HepG2 (cell line): ENCODE results near the gene NPHP1. TPM values are rescaled to one million over a fixed set of nuclear protein-coding genes. Genes with fewer than 3 reads are reported as not detected.
A peak's percentile ranks its signal among the peaks of the same experiment; 100 is the strongest.
"Not testable (repeated sequence)": the region's sequence is repeated elsewhere in the genome, so short reads cannot be mapped to it uniquely, and the experiment has no call there.

Experiments used
- ATAC-seq: fragments of 200-7000 bp; cut with Tn5 transposase; 3 replicates; pipeline ENCODE4 v1.9.1; 2020; ENCODE audit warnings: mild to moderate bottlenecking, moderate library complexity
- BruUV-seq: library from RNA; stranded (reverse); fragments of 400-500 nt; replicated peaks from 2 replicates; lab custom pipeline; 2021; lab: Mats Ljungman, UMichigan
- CTCF ChIA-PET: fragments of 300-600 bp; formaldehyde crosslinking; extraction: SDS; loops from one replicate; lab custom pipeline; 2021; ENCODE audit warnings: low total read pairs, inconsistent platforms, low intra/inter-chr PET ratio; lab: Yijun Ruan, JAX
- POLR2A ChIA-PET: fragments of 350-600 bp; sonication (Branson Sonifier 250); formaldehyde crosslinking; loops from one replicate; lab custom pipeline; 2020; ENCODE audit warnings: antibody characterized with exemption, inconsistent platforms; lab: Yijun Ruan, JAX
- DNase-seq: peaks from one replicate; pipeline ENCODE4 v3.0.0-alpha.2; 2015; ENCODE audit warnings: low spot score
- FAIRE-seq: peaks from 3 replicates; lab custom pipeline; 2011; peaks lifted over from hg19 to GRCh38; lab: Jason Lieb, UNC
- H2AFZ ChIP-seq: one replicate; pipeline ENCODE4 v1.6.1; 2011; ENCODE audit warnings: low read length, inconsistent platforms
- H3K27ac ChIP-seq: fragments of 300-600 bp; 3 replicates; pipeline ENCODE4 v1.8.0; 2011; ENCODE audit warnings: mixed run types, mild to moderate bottlenecking, mixed read lengths, low read length, inconsistent platforms; ENCODE audit not compliant: insufficient read depth; ENCODE audit errors: extremely low read length
- H3K27me3 ChIP-seq, 2 experiments: fragments of 200-600 bp in 1 of 2; 2 replicates in 1 of 2; 3 replicates in 1 of 2; pipeline versions ENCODE4 v1.6.0 to v1.8.0; 2011; ENCODE audit warnings: low read length in 2 of 2, mild to moderate bottlenecking in 2 of 2, moderate library complexity in 2 of 2, inconsistent platforms in 1 of 2; ENCODE audit not compliant: insufficient read depth in 2 of 2, control insufficient read depth in 1 of 2
- H3K36me3 ChIP-seq, 2 experiments: fragments of 200-600 bp in 1 of 2; replicated peaks in 1 of 2; 2 replicates in 1 of 2; 3 replicates in 1 of 2; pipeline versions ENCODE4 v1.5.1 to v1.8.0; 2011; ENCODE audit warnings: low read length in 2 of 2, inconsistent platforms in 1 of 2; ENCODE audit not compliant: insufficient read depth in 2 of 2, control insufficient read depth in 1 of 2
- H3K4me1 ChIP-seq: 2 replicates; pipeline ENCODE4 v1.5.1; 2012; ENCODE audit warnings: low read length, inconsistent platforms; ENCODE audit not compliant: insufficient read depth
- H3K4me2 ChIP-seq: 2 replicates; pipeline ENCODE4 v1.6.0; 2011; ENCODE audit warnings: low read depth, low read length, inconsistent platforms
- H3K4me3 ChIP-seq, 3 experiments: fragments of 200-600 bp in 1 of 3; sonication (generic), shearing (Covaris generic) in 1 of 3; replicated peaks in 1 of 3; 2 replicates each; pipeline ENCODE4 v1.5.1; 2011 to 2016; ENCODE audit warnings: low read length in 3 of 3, inconsistent platforms in 2 of 3, low read depth in 2 of 3, mild to moderate bottlenecking in 2 of 3, control low read depth in 1 of 3, mixed read lengths in 1 of 3; ENCODE audit not compliant: insufficient read depth in 1 of 3
- H3K79me2 ChIP-seq: one replicate; pipeline ENCODE4 v1.6.1; 2011; ENCODE audit warnings: low read length, inconsistent platforms; ENCODE audit not compliant: insufficient read depth
- H3K9ac ChIP-seq: 2 replicates; pipeline ENCODE4 v1.6.0; 2011; ENCODE audit warnings: mild to moderate bottlenecking, low read depth, low read length, inconsistent platforms; ENCODE audit not compliant: insufficient read depth
- H3K9me3 ChIP-seq: 2 replicates; pipeline ENCODE4 v1.5.1; 2012; ENCODE audit warnings: mild to moderate bottlenecking, low read length
- H4K20me1 ChIP-seq: 2 replicates; pipeline ENCODE4 v1.6.0; 2011; ENCODE audit warnings: inconsistent platforms, mild to moderate bottlenecking, low read length, moderate library complexity; ENCODE audit not compliant: insufficient read depth
- CREM ChIP-seq, 2 experiments: sonication (generic) in 1 of 2; formaldehyde crosslinking in 1 of 2; IDR thresholded peaks; 2 replicates each; pipeline versions ENCODE4 v1.4.0 to v1.6.1; 2016 to 2020; ENCODE audit warnings: antibody characterized with exemption in 1 of 2, mild to moderate bottlenecking in 1 of 2, missing genetic modification reagents in 1 of 2
- GABPB1 ChIP-seq: IDR thresholded peaks from 2 replicates; pipeline ENCODE4 v1.6.1; 2016; ENCODE audit warnings: mild to moderate bottlenecking, missing genetic modification reagents, moderate library complexity, missing compliant biosample characterization
- GATAD1 ChIP-seq: IDR thresholded peaks from 2 replicates; pipeline ENCODE4 v1.6.1; 2016; ENCODE audit warnings: missing genetic modification reagents, missing compliant biosample characterization
- MXD4 ChIP-seq: IDR thresholded peaks from 2 replicates; pipeline ENCODE4 v1.6.1; 2016; ENCODE audit warnings: mild to moderate bottlenecking, missing biosample characterization, missing genetic modification reagents
- NR2F6 ChIP-seq, 2 experiments: IDR thresholded peaks; 2 replicates each; pipeline ENCODE4 v1.6.1; 2016; ENCODE audit warnings: antibody characterized with exemption in 1 of 2, mild to moderate bottlenecking in 1 of 2
- ZNF121 ChIP-seq: sonication (generic); formaldehyde crosslinking; IDR thresholded peaks from 2 replicates; pipeline ENCODE4 v1.5.0; 2020; ENCODE audit warnings: mild to moderate bottlenecking, missing genetic modification reagents
- ZNF296 ChIP-seq: sonication (generic); formaldehyde crosslinking; conservative IDR thresholded peaks from 2 replicates; pipeline ENCODE4 v1.5.0; 2020; ENCODE audit warnings: mild to moderate bottlenecking, missing genetic modification reagents
- ZNF350 ChIP-seq: sonication (generic); formaldehyde crosslinking; IDR thresholded peaks from 2 replicates; pipeline ENCODE4 v1.4.0; 2020; ENCODE audit warnings: mild to moderate bottlenecking, low read depth, missing genetic modification reagents, borderline replicate concordance
- ZNF354B ChIP-seq: sonication (generic); formaldehyde crosslinking; IDR thresholded peaks from 2 replicates; pipeline ENCODE4 v1.8.0; 2022; ENCODE audit warnings: mild to moderate bottlenecking, missing genetic modification reagents
- ZNF501 ChIP-seq: sonication (generic); formaldehyde crosslinking; IDR thresholded peaks from 2 replicates; pipeline ENCODE4 v1.5.1; 2020; ENCODE audit warnings: mild to moderate bottlenecking, moderate library complexity, missing genetic modification reagents
- ZNF547 ChIP-seq: sonication (generic); formaldehyde crosslinking; IDR thresholded peaks from 2 replicates; pipeline ENCODE4 v1.5.1; 2020; ENCODE audit warnings: mild to moderate bottlenecking, missing genetic modification reagents
- ZNF644 ChIP-seq: IDR thresholded peaks from 2 replicates; pipeline ENCODE4 v1.6.1; 2016; ENCODE audit warnings: low read depth
- ZNF746 ChIP-seq: sonication (generic); formaldehyde crosslinking; IDR thresholded peaks from 2 replicates; pipeline ENCODE4 v1.8.0; 2022; ENCODE audit warnings: mild to moderate bottlenecking, missing genetic modification reagents
- ZNF780A ChIP-seq: sonication (generic); formaldehyde crosslinking; IDR thresholded peaks from 2 replicates; pipeline ENCODE4 v1.8.0; 2022; ENCODE audit warnings: mild to moderate bottlenecking, missing genetic modification reagents, moderate library complexity
- ZSCAN21 ChIP-seq: sonication (generic); formaldehyde crosslinking; IDR thresholded peaks from 2 replicates; pipeline ENCODE4 v1.8.0; 2022; ENCODE audit warnings: mild to moderate bottlenecking, missing genetic modification reagents, moderate library complexity, borderline replicate concordance
- WGBS: methylation state at CpG from one replicate; pipeline ENCODE4 v1.1.6; 2017; ENCODE audit warnings: low lambda C conversion rate; 5-methylcytosine and 5-hydroxymethylcytosine counted together
- in situ Hi-C: cut with HindIII; loops from 2 replicates; pipeline ENCODE4 v1.10.0; 2017; ENCODE audit warnings: low pct_unique_long_range_greater_than_20kb; ENCODE audit not compliant: extremely low pct_ligation_motif_present
- intact Hi-C: fragments of 100-400 bp; cut with micrococcal nuclease; formaldehyde crosslinking; loops from one replicate; pipeline ENCODE4 v1.10.0; 2022; ENCODE audit not compliant: unreplicated experiment
- polyA plus RNA-seq, 8 experiments: library from polyadenylated mRNA; depleted of rRNA in 3 of 8; stranded (reverse) in 7 of 8; unstranded in 1 of 8; fragments of >200 nt; fragmentation: Illumina TruSeq in 4 of 8; extraction: Trizol in 4 of 8; gene quantifications; 2 replicates each; pipeline versions ENCODE4 v1.2.1 to v1.2.3, GENCODE V29; 2011 to 2016; ENCODE audit warnings: low read depth in 4 of 8, missing spikeins in 1 of 8, mixed read lengths in 1 of 8; ENCODE audit not compliant: insufficient read depth in 1 of 8
- total RNA-seq, 5 experiments: library from RNA; depleted of rRNA; stranded (reverse); fragments of >200 nt; fragmentation: Illumina TruSeq; extraction: Trizol; gene quantifications; 2 replicates each; pipeline ENCODE4 v1.2.3, GENCODE V29; 2016; ENCODE audit warnings: low read depth in 1 of 5
- TF ChIP-seq, protein P1 (sequence below): sonication (generic); formaldehyde crosslinking; IDR thresholded peaks from 2 replicates; pipeline ENCODE4 v1.5.1; 2020; ENCODE audit warnings: mild to moderate bottlenecking, moderate library complexity, missing genetic modification reagents
- TF ChIP-seq, protein P2 (sequence below): sonication (generic); formaldehyde crosslinking; IDR thresholded peaks from 2 replicates; pipeline ENCODE4 v1.9.0; 2021; ENCODE audit warnings: missing genetic modification reagents, borderline replicate concordance

NPHP1 gene
- total and polyA plus RNA-seq, 2 of the 13 experiments (the other 11 are each of a cell fraction or from before 2014, with no cell fraction given), result 2.7 to 4.8 TPM

DNA sequence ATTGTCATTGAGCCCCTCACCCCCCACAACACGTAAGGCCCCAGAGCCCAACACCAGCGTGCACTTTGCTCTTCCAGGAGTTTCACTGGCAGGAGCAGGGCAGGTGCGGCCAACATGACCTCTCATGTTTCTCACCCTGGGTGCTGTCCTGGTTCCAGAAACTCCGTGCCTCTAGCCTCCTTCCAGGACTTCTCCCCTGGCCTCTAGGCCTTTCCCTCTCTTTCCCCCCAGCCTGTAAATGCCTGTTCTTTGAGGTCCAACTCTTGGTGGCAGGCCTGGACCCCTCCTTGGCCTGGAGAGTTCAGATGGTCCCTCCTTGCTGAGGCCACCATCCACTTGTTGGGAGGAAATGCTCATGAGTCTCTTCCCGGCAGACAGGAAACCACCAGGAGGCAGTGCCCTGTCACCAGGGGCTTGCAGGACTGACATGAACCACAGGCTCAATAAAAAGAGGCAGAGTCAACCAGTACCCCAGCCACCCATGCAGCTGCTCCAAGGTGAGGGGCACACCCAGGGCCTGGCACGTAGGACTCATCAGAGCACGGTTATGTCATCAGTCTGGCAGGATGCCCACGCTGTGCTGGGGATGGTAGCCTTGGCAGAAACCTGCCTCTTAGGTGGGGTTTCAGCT, 90.7 kb downstream of the NPHP1 start (continued):
- 0 out of 2 replicates have a peak, but pooled peaks have one; percentile 21 for TF ChIP-seq ZNF644 (CRISPR knock-in tag)
- no peak for TF ChIP-seq NR2F6 (IDR thresholded peaks at IDR 0.05)
- 0 out of 2 replicates have a peak, but pooled peaks have one; percentile 2 for TF ChIP-seq NR2F6 (CRISPR knock-in tag; IDR thresholded peaks at IDR 0.05)
- peak; percentile 37 for TF ChIP-seq GABPB1 (CRISPR knock-in tag)
- TF ChIP-seq ZNF746 (CRISPR knock-in tag), result no peak
- no peak for TF ChIP-seq ZNF780A (CRISPR knock-in tag)
- TF ChIP-seq CREM (IDR thresholded peaks at IDR 0.05), result no peak
- no peak for TF ChIP-seq CREM (CRISPR knock-in tag; IDR thresholded peaks at IDR 0.05)
- TF ChIP-seq, protein P1, sequence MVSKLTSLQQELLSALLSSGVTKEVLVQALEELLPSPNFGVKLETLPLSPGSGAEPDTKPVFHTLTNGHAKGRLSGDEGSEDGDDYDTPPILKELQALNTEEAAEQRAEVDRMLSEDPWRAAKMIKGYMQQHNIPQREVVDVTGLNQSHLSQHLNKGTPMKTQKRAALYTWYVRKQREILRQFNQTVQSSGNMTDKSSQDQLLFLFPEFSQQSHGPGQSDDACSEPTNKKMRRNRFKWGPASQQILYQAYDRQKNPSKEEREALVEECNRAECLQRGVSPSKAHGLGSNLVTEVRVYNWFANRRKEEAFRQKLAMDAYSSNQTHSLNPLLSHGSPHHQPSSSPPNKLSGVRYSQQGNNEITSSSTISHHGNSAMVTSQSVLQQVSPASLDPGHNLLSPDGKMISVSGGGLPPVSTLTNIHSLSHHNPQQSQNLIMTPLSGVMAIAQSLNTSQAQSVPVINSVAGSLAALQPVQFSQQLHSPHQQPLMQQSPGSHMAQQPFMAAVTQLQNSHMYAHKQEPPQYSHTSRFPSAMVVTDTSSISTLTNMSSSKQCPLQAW, result peak; percentile 53; the same call in 1 of the 2 replicates
- TF ChIP-seq ZNF350 (CRISPR knock-in tag), result 0 out of 2 replicates have a peak, but pooled peaks have one; percentile 27
- peak; percentile 33; the same call in 1 of the 2 replicates for TF ChIP-seq ZSCAN21
- no peak for TF ChIP-seq ZNF354B (CRISPR knock-in tag)
- no peak for TF ChIP-seq MXD4 (CRISPR knock-in tag)
- TF ChIP-seq GATAD1, result 0 out of 2 replicates have a peak, but pooled peaks have one; percentile 13
- peak; percentile 31; the same call in 1 of the 2 replicates for TF ChIP-seq ZNF501 (CRISPR knock-in tag)
- TF ChIP-seq ZNF296 (CRISPR knock-in tag), result no peak
- 0 out of 2 replicates have a peak, but pooled peaks have one; percentile 17 for TF ChIP-seq ZNF547 (CRISPR knock-in tag)
- TF ChIP-seq ZNF121, result no peak
- TF ChIP-seq, protein P2, sequence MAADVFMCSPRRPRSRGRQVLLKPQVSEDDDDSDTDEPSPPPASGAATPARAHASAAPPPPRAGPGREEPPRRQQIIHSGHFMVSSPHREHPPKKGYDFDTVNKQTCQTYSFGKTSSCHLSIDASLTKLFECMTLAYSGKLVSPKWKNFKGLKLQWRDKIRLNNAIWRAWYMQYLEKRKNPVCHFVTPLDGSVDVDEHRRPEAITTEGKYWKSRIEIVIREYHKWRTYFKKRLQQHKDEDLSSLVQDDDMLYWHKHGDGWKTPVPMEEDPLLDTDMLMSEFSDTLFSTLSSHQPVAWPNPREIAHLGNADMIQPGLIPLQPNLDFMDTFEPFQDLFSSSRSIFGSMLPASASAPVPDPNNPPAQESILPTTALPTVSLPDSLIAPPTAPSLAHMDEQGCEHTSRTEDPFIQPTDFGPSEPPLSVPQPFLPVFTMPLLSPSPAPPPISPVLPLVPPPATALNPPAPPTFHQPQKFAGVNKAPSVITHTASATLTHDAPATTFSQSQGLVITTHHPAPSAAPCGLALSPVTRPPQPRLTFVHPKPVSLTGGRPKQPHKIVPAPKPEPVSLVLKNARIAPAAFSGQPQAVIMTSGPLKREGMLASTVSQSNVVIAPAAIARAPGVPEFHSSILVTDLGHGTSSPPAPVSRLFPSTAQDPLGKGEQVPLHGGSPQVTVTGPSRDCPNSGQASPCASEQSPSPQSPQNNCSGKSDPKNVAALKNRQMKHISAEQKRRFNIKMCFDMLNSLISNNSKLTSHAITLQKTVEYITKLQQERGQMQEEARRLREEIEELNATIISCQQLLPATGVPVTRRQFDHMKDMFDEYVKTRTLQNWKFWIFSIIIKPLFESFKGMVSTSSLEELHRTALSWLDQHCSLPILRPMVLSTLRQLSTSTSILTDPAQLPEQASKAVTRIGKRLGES (CRISPR knock-in tag), result no peak

DNA sequence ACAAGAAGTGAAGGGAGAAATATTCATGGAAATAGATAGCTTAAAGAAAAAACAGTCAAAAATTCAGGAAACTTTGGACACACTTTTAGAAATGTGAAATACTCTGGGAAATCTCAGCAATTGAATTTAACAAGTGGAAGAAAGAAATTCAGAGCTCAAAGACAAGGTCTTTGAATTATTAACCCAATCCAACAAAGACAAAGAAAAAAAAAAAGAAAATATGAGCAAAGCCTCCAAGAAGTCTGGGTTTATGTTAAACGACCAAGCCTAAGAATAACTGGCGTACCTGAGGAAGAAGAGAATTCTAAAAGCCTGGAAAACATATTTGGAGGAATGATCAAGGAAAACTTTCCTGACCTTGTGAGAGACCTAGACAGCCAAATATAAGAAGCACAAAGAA, 96.5 kb downstream of the NPHP1 start:
- H3K27ac ChIP-seq, H3K9ac ChIP-seq, H3K4me2 ChIP-seq, in situ Hi-C loops, ATAC-seq, intact Hi-C loops, FAIRE-seq, H3K9me3 ChIP-seq, H3K4me3 ChIP-seq, POLR2A ChIA-PET, H2AFZ ChIP-seq, H3K79me2 ChIP-seq, CTCF ChIA-PET, DNase-seq, H4K20me1 ChIP-seq, H3K36me3 ChIP-seq, BruUV-seq: not testable (repeated sequence)
- peaks cover 38% of the 10 kb centered on the region for H3K4me1 ChIP-seq
- 66% methylated on average over 2 of the region's 2 CpGs for WGBS
- peaks cover 0 to 21% of the 10 kb centered on the region in 2 experiments; a peak in 3 of 5 replicates for H3K27me3 ChIP-seq
